Thyroid gland (tissue), 4 donors: ENCODE measurements around the gene CACNA1E.

Experiments
- CTCF ChIP-seq, 6 experiments: fragments of 200-600 bp in 3 of 6; fragments of 450-650 bp in 3 of 6; sonication (generic) in 3 of 6; IDR thresholded peaks; one replicate each; pipeline ENCODE4 v1.5.1; 2016 to 2019; ENCODE audit warnings: antibody characterized with exemption in 6 of 6, mild to moderate bottlenecking in 2 of 6, inconsistent platforms in 1 of 6, moderate library complexity in 1 of 6
- POLR2A ChIP-seq, 2 donors: fragments of 450-650 bp; IDR thresholded peaks; one replicate each; pipeline ENCODE4 v1.6.1; 2017; ENCODE audit warnings: antibody characterized with exemption in 2 of 2, mild to moderate bottlenecking in 2 of 2, moderate library complexity in 1 of 2

GRCh38 chr1:181777286-181777685 is 294.0 kb downstream of the CACNA1E start:
- no peak for TF ChIP-seq CTCF (IDR thresholded peaks at IDR 0.05)
- TF ChIP-seq POLR2A (IDR thresholded peaks at IDR 0.05) = no peak
